ENCODE data around the gene NGLY1. TPM values are rescaled to one million over a fixed set of nuclear protein-coding genes. Genes with fewer than 3 reads are reported as not detected.

The NGLY1 gene
- 100 to 1,000 TPM in 1 of 4 donors, 10 to 100 TPM in 3; 32.9 to 101 (median 46.4) TPM for total RNA-seq

- Histone ChIP-seq H3K4me3 (peak within 1 kb of the TSS; percentile 78 to 96 (median 95)), H3K27me3 (no peaks in the 10 kb centered on the region), H3K4me1 (peaks cover 0 to 10% (median 9%) of the 10 kb centered on the region in 4 donors), H3K27ac (peak within 1 kb of the TSS; percentile 89 to 99 (median 92)), H3K9me3 (no peaks in the 10 kb centered on the region), H3K36me3 (peaks cover 0 to 3% (median 0%) of the 10 kb centered on the region in 3 donors)
- TF ChIP-seq CTCF (IDR thresholded peaks at IDR 0.05) = peak in 4 of 6 experiments; percentile 34 to 64 (median 39)
- peak; percentile 89 to 90 for TF ChIP-seq POLR2A (IDR thresholded peaks at IDR 0.05)
- DNase-seq = peak; percentile 84 to 93 (median 90)
These were observed at the start of gene NGLY1 for GRCh38 chr3:25782938-25783660. NGLY1 (minus strand) TSS chr3:25783443; CDS start chr3:25783390, 53 bp downstream.

GRCh38 chr3:25831578-25831977, 48.3 kb upstream of the NGLY1 start:
- Histone ChIP-seq H3K4me1 (no peaks in the 10 kb centered on the region), H3K27ac (no peak overlapping the region), H3K4me3 (no peak overlapping the region), H3K36me3 (no peaks in the 10 kb centered on the region), H3K27me3 (no peaks in the 10 kb centered on the region), H3K9me3 (no peaks in the 10 kb centered on the region)
- no peak for DNase-seq
- TF ChIP-seq POLR2A (IDR thresholded peaks at IDR 0.05) (no peak), CTCF (IDR thresholded peaks at IDR 0.05) (peak in 1 of 6 experiments; percentile 10)

- no peak overlapping the region for H3K4me3 ChIP-seq
These were observed 47.4 kb upstream of the NGLY1 start for GRCh38 chr3:25830373-25831280.

GRCh38 chr3:25826510-25826909, 43.3 kb upstream of the NGLY1 start:
- TF ChIP-seq CTCF (IDR thresholded peaks at IDR 0.05) = no peak
- TF ChIP-seq POLR2A (IDR thresholded peaks at IDR 0.05) = no peak
- Histone ChIP-seq H3K27ac (no peak overlapping the region), H3K9me3 (no peaks in the 10 kb centered on the region), H3K27me3 (no peaks in the 10 kb centered on the region), H3K4me1 (no peaks in the 10 kb centered on the region), H3K4me3 (no peak overlapping the region), H3K36me3 (no peaks in the 10 kb centered on the region)
- DNase-seq = no peak

More at GRCh38 chr3:25830373-25831280, 47.4 kb upstream of the NGLY1 start:
- H3K9me3 ChIP-seq = no peaks in the 10 kb centered on the region
- no peaks in the 10 kb centered on the region for H3K36me3 ChIP-seq
- no peaks in the 10 kb centered on the region for H3K4me1 ChIP-seq
- TF ChIP-seq CTCF (IDR thresholded peaks at IDR 0.05) (no peak), POLR2A (IDR thresholded peaks at IDR 0.05) (no peak)
- DNase-seq = no peak
- H3K27me3 ChIP-seq = no peaks in the 10 kb centered on the region
- no peak overlapping the region for H3K27ac ChIP-seq

GRCh38 chr3:25823314-25823713, 40.1 kb upstream of the NGLY1 start:
- Histone ChIP-seq H3K4me3 (no peak overlapping the region), H3K27ac (no peak overlapping the region), H3K4me1 (no peaks in the 10 kb centered on the region), H3K36me3 (no peaks in the 10 kb centered on the region), H3K9me3 (no peaks in the 10 kb centered on the region), H3K27me3 (no peaks in the 10 kb centered on the region)
- TF ChIP-seq CTCF (IDR thresholded peaks at IDR 0.05) (no peak), POLR2A (IDR thresholded peaks at IDR 0.05) (no peak)
- DNase-seq = no peak
